ENCODE data around the gene ROBO1. TPM values are rescaled to one million over a fixed set of nuclear protein-coding genes. Genes with fewer than 3 reads are reported as not detected.

ROBO1 gene
- total RNA-seq, 4 donors from 2014 or later, result 12.3 to 112 (median 27.1) TPM

- H3K4me3 ChIP-seq, result no peak overlapping the region
- no peak overlapping the region for H3K27ac ChIP-seq
- H3K4me1 ChIP-seq, result no peaks in the 10 kb centered on the region
- DNase-seq, result no peak
- intact Hi-C loops (cut with DNase I; ENCODE audit: low total_unique reads), result no loop called here
- TF ChIP-seq CTCF (IDR thresholded peaks at IDR 0.05) (no peak), POLR2A (IDR thresholded peaks at IDR 0.05) (no peak)
- H3K27me3 ChIP-seq, result no peaks in the 10 kb centered on the region
- no peaks in the 10 kb centered on the region for H3K36me3 ChIP-seq
- H3K9me3 ChIP-seq, result no peaks in the 10 kb centered on the region
Measured at GRCh38 chr3:79488407-79488806, 279.4 kb downstream of the ROBO1 start.

- H3K36me3 ChIP-seq, result no peaks in the 10 kb centered on the region
- no peak for DNase-seq
- no peak for TF ChIP-seq CTCF (IDR thresholded peaks at IDR 0.05)
- no peak for TF ChIP-seq POLR2A (IDR thresholded peaks at IDR 0.05)
Measured at GRCh38 chr3:79480746-79481145, 287.1 kb downstream of the ROBO1 start.

GRCh38 chr3:79478620-79479019, 289.2 kb downstream of the ROBO1 start:
- no peaks in the 10 kb centered on the region for H3K9me3 ChIP-seq
- H3K27me3 ChIP-seq, result no peaks in the 10 kb centered on the region
- intact Hi-C loops (cut with DNase I; ENCODE audit: low total_unique reads), result no loop called here
- H3K36me3 ChIP-seq, result no peaks in the 10 kb centered on the region
- TF ChIP-seq POLR2A (IDR thresholded peaks at IDR 0.05) (no peak), CTCF (IDR thresholded peaks at IDR 0.05) (no peak)
- no peaks in the 10 kb centered on the region for H3K4me1 ChIP-seq
- no peak overlapping the region for H3K4me3 ChIP-seq
- no peak for DNase-seq
- H3K27ac ChIP-seq, result no peak overlapping the region

More at GRCh38 chr3:79480746-79481145, 287.1 kb downstream of the ROBO1 start:
- intact Hi-C loops (cut with DNase I; ENCODE audit: low total_unique reads), result no loop called here
- Histone ChIP-seq H3K4me1 (no peaks in the 10 kb centered on the region), H3K4me3 (no peak overlapping the region), H3K27me3 (no peaks in the 10 kb centered on the region), H3K9me3 (no peaks in the 10 kb centered on the region), H3K27ac (no peak overlapping the region)

DNA sequence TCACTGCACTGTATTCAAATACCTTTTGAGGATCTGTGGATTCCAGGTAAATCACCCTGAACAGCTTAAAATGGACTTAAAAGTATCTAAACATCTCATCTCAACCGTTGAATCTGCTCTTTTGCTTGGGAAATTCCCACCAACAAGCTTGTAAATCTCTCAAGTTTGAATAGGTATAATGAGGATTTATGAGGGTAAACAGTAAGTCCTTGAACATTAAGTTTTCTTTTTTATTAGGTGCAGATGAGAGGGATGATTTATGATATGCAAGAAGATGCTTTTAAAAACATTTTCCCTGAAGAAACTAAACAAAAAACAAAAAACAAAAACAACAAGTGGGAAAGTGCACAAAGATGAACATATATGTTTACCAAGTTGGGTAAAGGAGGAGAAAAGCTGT, 290.6 kb downstream of the ROBO1 start:
- Histone ChIP-seq H3K36me3 (no peaks in the 10 kb centered on the region), H3K27ac (no peak overlapping the region), H3K4me1 (no peaks in the 10 kb centered on the region), H3K4me3 (no peak overlapping the region), H3K27me3 (no peaks in the 10 kb centered on the region), H3K9me3 (no peaks in the 10 kb centered on the region)
- DNase-seq, result no peak
- intact Hi-C loops (cut with DNase I; ENCODE audit: low total_unique reads), result no loop called here
- TF ChIP-seq POLR2A (IDR thresholded peaks at IDR 0.05) (no peak), CTCF (IDR thresholded peaks at IDR 0.05) (no peak)

GRCh38 chr3:79473993-79474392, 293.8 kb downstream of the ROBO1 start:
- Histone ChIP-seq H3K27me3 (no peaks in the 10 kb centered on the region), H3K4me3 (no peak overlapping the region), H3K36me3 (no peaks in the 10 kb centered on the region), H3K4me1 (no peaks in the 10 kb centered on the region), H3K27ac (no peak overlapping the region), H3K9me3 (no peaks in the 10 kb centered on the region)
- DNase-seq, result no peak
- TF ChIP-seq POLR2A (IDR thresholded peaks at IDR 0.05) (no peak), CTCF (IDR thresholded peaks at IDR 0.05) (no peak)
- intact Hi-C loops (cut with DNase I; ENCODE audit: low total_unique reads), result no loop called here
